GM21576 (cell line): ENCODE measurements around the gene FAM221B.

Experiments used
- ATAC-seq: cut with Tn5 transposase; IDR thresholded peaks from one replicate; pipeline ENCODE4 v1.9.1; 2021; ENCODE audit warnings: mild to moderate bottlenecking, moderate library complexity; ENCODE audit not compliant: unreplicated experiment

Gene FAM221B

GRCh38 chr9:35847792-35848572 lies 19.4 kb upstream of the FAM221B start:
- peak; percentile 91 for ATAC-seq

- no peak for ATAC-seq
Measured at GRCh38 chr9:35845824-35846771, 17.6 kb upstream of the FAM221B start.

GRCh38 chr9:35844628-35845270 lies 16.2 kb upstream of the FAM221B start:
- ATAC-seq = no peak

- ATAC-seq = peak; percentile 82
Measured at GRCh38 chr9:35842795-35843194, 14.3 kb upstream of the FAM221B start.

- ATAC-seq = no peak
Measured at GRCh38 chr9:35842020-35842745, 13.7 kb upstream of the FAM221B start.

- no peak for ATAC-seq
Measured at GRCh38 chr9:35841645-35841900, 13.0 kb upstream of the FAM221B start.

- no peak for ATAC-seq
Measured at GRCh38 chr9:35840881-35841644, 12.5 kb upstream of the FAM221B start.

- no peak for ATAC-seq
Measured at GRCh38 chr9:35839926-35840325, 11.4 kb upstream of the FAM221B start.

GRCh38 chr9:35836595-35836994 lies 8.1 kb upstream of the FAM221B start:
- ATAC-seq = no peak

- ATAC-seq = no peak
Measured at GRCh38 chr9:35835766-35836165, 7.2 kb upstream of the FAM221B start.

GRCh38 chr9:35835216-35835632 lies 6.7 kb upstream of the FAM221B start:
- no peak for ATAC-seq

GRCh38 chr9:35834260-35835215 lies 6.0 kb upstream of the FAM221B start:
- ATAC-seq = no peak

- no peak for ATAC-seq
Measured at GRCh38 chr9:35832814-35833213, 4.3 kb upstream of the FAM221B start.

- ATAC-seq = no peak
Measured at GRCh38 chr9:35831040-35831439, 2.5 kb upstream of the FAM221B start.

GRCh38 chr9:35829764-35830096 lies 1.2 kb upstream of the FAM221B start:
- no peak for ATAC-seq

- ATAC-seq = peak; percentile 77
Measured at GRCh38 chr9:35829084-35829763, 692 bp upstream of the FAM221B start, which contains the start of gene TMEM8B. Gene TMEM8B (plus strand): TSS chr9:35829228. CDS start chr9:35829448, 220 bp downstream.

GRCh38 chr9:35827486-35827885 lies 1.0 kb downstream of the FAM221B start:
- ATAC-seq = no peak

GRCh38 chr9:35826071-35826701 lies 2.3 kb downstream of the FAM221B start:
- ATAC-seq = peak; percentile 43
